A549 (cell line): ENCODE data around the gene SIAE.

Source experiments
- BHLHE40 ChIP-seq: IDR thresholded peaks from 2 replicates; pipeline ENCODE4 v1.6.1; 2012; ENCODE audit warnings: low read depth, low read length, inconsistent platforms
- CTCF ChIP-seq: fragments of >200 bp; sonication (Bioruptor Twin); formaldehyde crosslinking; IDR thresholded peaks from 3 replicates; pipeline ENCODE4 v1.5.1; 2016
- ELK1 ChIP-seq: fragments of 150-350 bp; IDR thresholded peaks from 2 replicates; pipeline ENCODE4 v1.6.1; 2014; ENCODE audit warnings: low read depth, mild to moderate bottlenecking, low read length
- EP300 ChIP-seq, 2 experiments: fragments of >200 bp; sonication (Bioruptor Twin); formaldehyde crosslinking; IDR thresholded peaks; 2 replicates in 1 of 2; 3 replicates in 1 of 2; pipeline ENCODE4 v1.6.1; 2016 to 2017
- ESRRA ChIP-seq: fragments of 150-350 bp; IDR thresholded peaks from 2 replicates; pipeline ENCODE4 v1.6.1; 2014; ENCODE audit warnings: mild to moderate bottlenecking, low read length, borderline replicate concordance
- JUN ChIP-seq, 2 experiments: fragments of >200 bp; sonication (Bioruptor Twin); formaldehyde crosslinking; IDR thresholded peaks; 2 replicates in 1 of 2; 3 replicates in 1 of 2; pipeline ENCODE4 v1.6.1; 2016 to 2017
- PHF8 ChIP-seq: fragments of 200-600 bp; sonication (generic); IDR thresholded peaks from 2 replicates; pipeline ENCODE4 v1.6.1; 2016; ENCODE audit warnings: low read depth, mild to moderate bottlenecking, antibody characterized with exemption, moderate library complexity, borderline replicate concordance
- POLR2A ChIP-seq: IDR thresholded peaks from 2 replicates; pipeline ENCODE4 v1.6.1; 2012; ENCODE audit warnings: mild to moderate bottlenecking, low read length
- POLR2AphosphoS2 ChIP-seq: conservative IDR thresholded peaks from 2 replicates; pipeline ENCODE4 v1.6.1; 2012; ENCODE audit warnings: low read length, improper control_type of control experiment, inconsistent platforms
- RAD21 ChIP-seq, 2 experiments: fragments of >200 bp in 1 of 2; sonication (Bioruptor Twin) in 1 of 2; formaldehyde crosslinking in 1 of 2; IDR thresholded peaks in 1 of 2; conservative IDR thresholded peaks in 1 of 2; 2 replicates in 1 of 2; 3 replicates in 1 of 2; pipeline ENCODE4 v1.6.1; 2012 to 2018; ENCODE audit warnings: inconsistent platforms in 1 of 2
- RFX5 ChIP-seq: fragments of 450-650 bp; IDR thresholded peaks from 2 replicates; pipeline ENCODE4 v1.7.1; 2014; ENCODE audit warnings: antibody characterized with exemption, mild to moderate bottlenecking, moderate library complexity
- SMC3 ChIP-seq: fragments of >200 bp; sonication (Bioruptor Twin); formaldehyde crosslinking; IDR thresholded peaks from 3 replicates; pipeline ENCODE4 v1.6.1; 2018; ENCODE audit warnings: inconsistent platforms
- TF ChIP-seq, protein P1 (sequence below): fragments of 450-650 bp; IDR thresholded peaks from 2 replicates; pipeline ENCODE4 v1.6.1; 2014; ENCODE audit warnings: antibody characterized with exemption

GRCh38 chr11:124662106-124662505 is 11.4 kb downstream of the SIAE start:
- TF ChIP-seq PHF8: no peak
- TF ChIP-seq CTCF: no peak
- TF ChIP-seq ELK1: no peak
- no peak for TF ChIP-seq POLR2A
- no peak for TF ChIP-seq EP300 (IDR thresholded peaks at IDR 0.05)
- TF ChIP-seq JUN (IDR thresholded peaks at IDR 0.05): no peak
- TF ChIP-seq RFX5: no peak
- no peak for TF ChIP-seq BHLHE40
- no peak for TF ChIP-seq ESRRA
- TF ChIP-seq, protein P1, sequence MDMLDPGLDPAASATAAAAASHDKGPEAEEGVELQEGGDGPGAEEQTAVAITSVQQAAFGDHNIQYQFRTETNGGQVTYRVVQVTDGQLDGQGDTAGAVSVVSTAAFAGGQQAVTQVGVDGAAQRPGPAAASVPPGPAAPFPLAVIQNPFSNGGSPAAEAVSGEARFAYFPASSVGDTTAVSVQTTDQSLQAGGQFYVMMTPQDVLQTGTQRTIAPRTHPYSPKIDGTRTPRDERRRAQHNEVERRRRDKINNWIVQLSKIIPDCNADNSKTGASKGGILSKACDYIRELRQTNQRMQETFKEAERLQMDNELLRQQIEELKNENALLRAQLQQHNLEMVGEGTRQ: no peak
- TF ChIP-seq POLR2AphosphoS2: no peak
- no peak for TF ChIP-seq RAD21 (conservative IDR thresholded peaks at IDR 0.05 in 1 of 2, IDR thresholded peaks at IDR 0.05 in 1 of 2)
- TF ChIP-seq SMC3: no peak
